DOHH2 (cell line): ENCODE measurements around the gene HNRNPC.

Experiments used
- EZH2phosphoT487 ChIP-seq: fragments of 200-600 bp; sonication (generic); IDR thresholded peaks from 2 replicates; pipeline ENCODE4 v1.6.1; 2017; ENCODE audit warnings: borderline replicate concordance, mild to moderate bottlenecking, antibody characterized with exemption, low read length, moderate library complexity, mixed read lengths
- TF ChIP-seq, protein P1 (sequence below): fragments of 200-600 bp; sonication (generic); IDR thresholded peaks from one replicate; pipeline ENCODE4 v1.5.1; 2014; ENCODE audit warnings: antibody characterized with exemption, mild to moderate bottlenecking, low read depth, low read length; ENCODE audit not compliant: poor library complexity, severe bottlenecking

DNA sequence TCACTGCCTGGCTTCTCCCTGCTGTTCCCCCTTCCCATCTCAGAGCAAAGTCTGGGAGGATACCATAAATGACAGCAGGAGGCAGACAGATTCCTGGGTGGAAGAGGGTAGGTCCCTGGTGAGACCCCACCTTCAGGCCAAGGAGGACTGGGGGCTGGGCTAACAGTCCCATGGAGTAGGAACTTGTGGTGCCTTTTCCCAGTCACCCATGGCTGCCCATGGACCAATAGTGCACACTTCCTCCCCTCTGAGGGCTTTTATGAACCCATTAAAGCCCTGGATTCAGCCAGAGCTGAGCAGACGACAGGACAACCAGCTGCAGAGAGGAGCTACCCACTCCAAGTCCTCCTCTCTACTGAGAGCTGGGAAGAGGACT is 76.8 kb downstream of the HNRNPC start:
- TF ChIP-seq, protein P1, sequence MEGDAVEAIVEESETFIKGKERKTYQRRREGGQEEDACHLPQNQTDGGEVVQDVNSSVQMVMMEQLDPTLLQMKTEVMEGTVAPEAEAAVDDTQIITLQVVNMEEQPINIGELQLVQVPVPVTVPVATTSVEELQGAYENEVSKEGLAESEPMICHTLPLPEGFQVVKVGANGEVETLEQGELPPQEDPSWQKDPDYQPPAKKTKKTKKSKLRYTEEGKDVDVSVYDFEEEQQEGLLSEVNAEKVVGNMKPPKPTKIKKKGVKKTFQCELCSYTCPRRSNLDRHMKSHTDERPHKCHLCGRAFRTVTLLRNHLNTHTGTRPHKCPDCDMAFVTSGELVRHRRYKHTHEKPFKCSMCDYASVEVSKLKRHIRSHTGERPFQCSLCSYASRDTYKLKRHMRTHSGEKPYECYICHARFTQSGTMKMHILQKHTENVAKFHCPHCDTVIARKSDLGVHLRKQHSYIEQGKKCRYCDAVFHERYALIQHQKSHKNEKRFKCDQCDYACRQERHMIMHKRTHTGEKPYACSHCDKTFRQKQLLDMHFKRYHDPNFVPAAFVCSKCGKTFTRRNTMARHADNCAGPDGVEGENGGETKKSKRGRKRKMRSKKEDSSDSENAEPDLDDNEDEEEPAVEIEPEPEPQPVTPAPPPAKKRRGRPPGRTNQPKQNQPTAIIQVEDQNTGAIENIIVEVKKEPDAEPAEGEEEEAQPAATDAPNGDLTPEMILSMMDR: no peak
- TF ChIP-seq EZH2phosphoT487: no peak
